Neutrophil (primary cell): ENCODE data around the gene RSPH1.

Source experiments
- H3K27ac ChIP-seq: fragments of 200-600 bp; sonication (generic); 2 replicates; pipeline ENCODE4 v1.5.1; 2016; ENCODE audit warnings: mild to moderate bottlenecking, moderate library complexity
- H3K27me3 ChIP-seq: fragments of 200-600 bp; sonication (generic); 2 replicates; pipeline ENCODE4 v1.6.0; 2016; ENCODE audit warnings: mild to moderate bottlenecking
- H3K36me3 ChIP-seq: fragments of 200-600 bp; sonication (generic); 2 replicates; pipeline ENCODE4 v1.5.1; 2017
- H3K4me1 ChIP-seq, 2 experiments: fragments of 200-600 bp in 1 of 2; sonication (generic) in 1 of 2; 1 replicate in 1 of 2; 2 replicates in 1 of 2; pipeline versions ENCODE4 v1.5.1 to v1.6.1; 2013 to 2016; ENCODE audit warnings: low read depth in 1 of 2, low read length in 1 of 2, mild to moderate bottlenecking in 1 of 2, moderate library complexity in 1 of 2; ENCODE audit not compliant: control insufficient read depth in 1 of 2, insufficient read depth in 1 of 2
- H3K4me3 ChIP-seq, 2 experiments: fragments of 200-600 bp in 1 of 2; sonication (generic) in 1 of 2; 1 replicate in 1 of 2; 2 replicates in 1 of 2; pipeline ENCODE4 v1.5.1; 2013 to 2016; ENCODE audit warnings: low read depth in 1 of 2, low read length in 1 of 2, mild to moderate bottlenecking in 1 of 2, moderate library complexity in 1 of 2
- H3K9me3 ChIP-seq: fragments of 200-600 bp; sonication (generic); 2 replicates; pipeline ENCODE4 v1.5.1; 2016
- CTCF ChIP-seq: fragments of 200-600 bp; sonication (generic); IDR thresholded peaks from 2 replicates; pipeline ENCODE4 v1.5.1; 2016; ENCODE audit warnings: antibody characterized with exemption

The RSPH1 gene

GRCh38 chr21:42476388-42477331 is 19.4 kb downstream of the RSPH1 start:
- TF ChIP-seq CTCF, result no peak
- Histone ChIP-seq H3K4me1 (no peaks in the 10 kb centered on the region), H3K4me3 (no peak overlapping the region), H3K27ac (no peak overlapping the region), H3K36me3 (no peaks in the 10 kb centered on the region), H3K27me3 (no peaks in the 10 kb centered on the region), H3K9me3 (no peaks in the 10 kb centered on the region)

GRCh38 chr21:42475526-42476387 is 20.3 kb downstream of the RSPH1 start:
- Histone ChIP-seq H3K27me3 (no peaks in the 10 kb centered on the region), H3K9me3 (no peaks in the 10 kb centered on the region), H3K4me3 (no peak overlapping the region), H3K27ac (no peak overlapping the region), H3K36me3 (no peaks in the 10 kb centered on the region), H3K4me1 (no peaks in the 10 kb centered on the region)
- no peak for TF ChIP-seq CTCF

GRCh38 chr21:42475036-42475435 is 21.0 kb downstream of the RSPH1 start:
- Histone ChIP-seq H3K27ac (no peak overlapping the region), H3K4me3 (no peak overlapping the region), H3K9me3 (no peaks in the 10 kb centered on the region), H3K36me3 (no peaks in the 10 kb centered on the region), H3K4me1 (no peaks in the 10 kb centered on the region), H3K27me3 (no peaks in the 10 kb centered on the region)
- TF ChIP-seq CTCF, result no peak

GRCh38 chr21:42474043-42474831 is 21.8 kb downstream of the RSPH1 start:
- H3K27me3 ChIP-seq, result no peaks in the 10 kb centered on the region
- no peaks in the 10 kb centered on the region for H3K36me3 ChIP-seq
- H3K4me3 ChIP-seq, result no peak overlapping the region
- H3K27ac ChIP-seq, result no peak overlapping the region
- no peaks in the 10 kb centered on the region for H3K9me3 ChIP-seq
- TF ChIP-seq CTCF, result no peak
- no peaks in the 10 kb centered on the region for H3K4me1 ChIP-seq

- TF ChIP-seq CTCF, result no peak
- Histone ChIP-seq H3K4me1 (no peaks in the 10 kb centered on the region), H3K27ac (no peak overlapping the region), H3K36me3 (no peaks in the 10 kb centered on the region), H3K9me3 (no peaks in the 10 kb centered on the region), H3K27me3 (no peaks in the 10 kb centered on the region), H3K4me3 (no peak overlapping the region)
These were observed 22.5 kb downstream of the RSPH1 start for GRCh38 chr21:42473498-42474042.
